Tibial artery (tissue), 4 donors: ENCODE data around the gene ARHGAP23.

Experiments
- DNase-seq, 2 donors: peaks; one replicate each; pipeline ENCODE4 v3.0.0-alpha.2; 2019
- H3K27ac ChIP-seq, 2 donors: fragments of 200-600 bp; sonication (generic) in 1 of 2; 1 replicate in 1 of 2; 2 replicates in 1 of 2; pipeline ENCODE4 v1.5.1; 2018 to 2019; ENCODE audit warnings: mild to moderate bottlenecking in 1 of 2
- H3K27me3 ChIP-seq, 2 donors: fragments of 200-600 bp; sonication (generic) in 1 of 2; one replicate each; pipeline versions ENCODE4 v1.5.1 to v1.6.0; 2016 to 2019
- H3K36me3 ChIP-seq, 3 donors: fragments of 200-600 bp; sonication (generic) in 2 of 3; one replicate each; pipeline ENCODE4 v1.5.1; 2016 to 2019; ENCODE audit warnings: mild to moderate bottlenecking in 2 of 3
- H3K4me1 ChIP-seq, 4 donors: fragments of 200-600 bp; sonication (generic) in 2 of 4; 1 replicate in 3 of 4; 2 replicates in 1 of 4; pipeline ENCODE4 v1.5.1; 2016 to 2019
- H3K4me3 ChIP-seq, 2 donors: fragments of 200-600 bp; sonication (generic) in 1 of 2; 1 replicate in 1 of 2; 2 replicates in 1 of 2; pipeline ENCODE4 v1.5.1; 2018 to 2019; ENCODE audit warnings: mild to moderate bottlenecking in 2 of 2
- H3K9me3 ChIP-seq, 3 donors: fragments of 200-600 bp; sonication (generic) in 1 of 3; one replicate each; pipeline ENCODE4 v1.5.1; 2016 to 2019
- intact Hi-C: fragments of 100-400 bp; cut with DNase I; formaldehyde crosslinking; loops from one replicate; pipeline ENCODE4 v1.15.0; 2023; ENCODE audit warnings: low total_unique reads
- TF ChIP-seq, protein P1 (sequence below), 2 experiments: fragments of 200-600 bp in 1 of 2; fragments of 450-650 bp in 1 of 2; IDR thresholded peaks; one replicate each; pipeline ENCODE4 v1.5.1; 2017 to 2019; ENCODE audit warnings: antibody characterized with exemption in 2 of 2, mild to moderate bottlenecking in 1 of 2, moderate library complexity in 1 of 2

Gene ARHGAP23

DNA sequence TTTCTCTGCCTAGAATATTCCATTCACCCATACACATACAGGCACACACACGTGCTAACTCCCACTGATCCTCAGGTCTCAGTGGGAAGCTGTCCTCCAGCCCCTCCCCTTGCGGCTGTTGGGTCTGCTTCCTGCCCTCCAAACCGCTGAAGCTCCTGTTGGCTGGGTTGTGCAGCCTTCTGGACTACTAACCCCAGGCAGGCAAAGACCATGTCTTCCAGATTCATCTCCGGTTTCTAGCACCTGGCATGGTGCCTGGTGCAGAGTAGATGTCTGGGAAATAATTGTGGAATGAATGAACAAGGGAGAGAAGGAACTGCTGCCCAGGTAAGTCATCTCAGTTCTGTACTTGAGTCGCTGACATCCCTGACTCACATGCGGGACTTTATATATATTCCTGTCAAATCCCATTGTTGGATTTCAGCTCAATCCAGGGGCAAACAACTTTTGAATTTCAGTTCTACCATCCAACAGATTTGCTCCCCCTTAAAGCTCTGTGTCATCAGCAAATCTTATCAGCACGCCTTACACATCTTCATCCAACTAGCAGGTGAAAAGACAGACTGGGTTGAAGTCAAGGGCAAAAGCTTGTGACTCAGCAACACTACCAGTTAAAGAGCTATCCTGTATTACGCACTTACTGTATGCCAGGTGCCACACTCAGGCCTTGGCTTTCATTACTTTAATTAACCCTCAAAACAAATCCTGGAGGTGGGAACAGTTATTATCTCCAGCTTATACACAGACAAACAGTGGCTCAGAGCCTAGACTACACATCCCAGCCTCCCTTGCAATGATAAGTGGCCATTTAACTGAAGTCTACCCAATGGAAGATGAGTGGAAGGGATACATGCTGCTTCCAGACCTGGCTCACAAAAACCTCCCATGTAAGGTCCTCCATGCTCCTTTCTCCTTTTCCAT, 126.4 kb downstream of the ARHGAP23 start:
- DNase-seq, result no peak
- Histone ChIP-seq H3K4me3 (no peak overlapping the region), H3K4me1 (peaks cover 0 to 31% (median 26%) of the 10 kb centered on the region in 4 donors), H3K27ac (no peak overlapping the region), H3K9me3 (no peaks in the 10 kb centered on the region), H3K36me3 (no peaks in the 10 kb centered on the region), H3K27me3 (peaks cover 0 to 69% of the 10 kb centered on the region in 2 donors)
- TF ChIP-seq, protein P1, sequence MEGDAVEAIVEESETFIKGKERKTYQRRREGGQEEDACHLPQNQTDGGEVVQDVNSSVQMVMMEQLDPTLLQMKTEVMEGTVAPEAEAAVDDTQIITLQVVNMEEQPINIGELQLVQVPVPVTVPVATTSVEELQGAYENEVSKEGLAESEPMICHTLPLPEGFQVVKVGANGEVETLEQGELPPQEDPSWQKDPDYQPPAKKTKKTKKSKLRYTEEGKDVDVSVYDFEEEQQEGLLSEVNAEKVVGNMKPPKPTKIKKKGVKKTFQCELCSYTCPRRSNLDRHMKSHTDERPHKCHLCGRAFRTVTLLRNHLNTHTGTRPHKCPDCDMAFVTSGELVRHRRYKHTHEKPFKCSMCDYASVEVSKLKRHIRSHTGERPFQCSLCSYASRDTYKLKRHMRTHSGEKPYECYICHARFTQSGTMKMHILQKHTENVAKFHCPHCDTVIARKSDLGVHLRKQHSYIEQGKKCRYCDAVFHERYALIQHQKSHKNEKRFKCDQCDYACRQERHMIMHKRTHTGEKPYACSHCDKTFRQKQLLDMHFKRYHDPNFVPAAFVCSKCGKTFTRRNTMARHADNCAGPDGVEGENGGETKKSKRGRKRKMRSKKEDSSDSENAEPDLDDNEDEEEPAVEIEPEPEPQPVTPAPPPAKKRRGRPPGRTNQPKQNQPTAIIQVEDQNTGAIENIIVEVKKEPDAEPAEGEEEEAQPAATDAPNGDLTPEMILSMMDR (IDR thresholded peaks at IDR 0.05), result no peak
- intact Hi-C loops, result loop anchor here (5.0 kb wide), 1 partner anchor 113 kb away; no protein-coding TSS in a partner anchor

DNA sequence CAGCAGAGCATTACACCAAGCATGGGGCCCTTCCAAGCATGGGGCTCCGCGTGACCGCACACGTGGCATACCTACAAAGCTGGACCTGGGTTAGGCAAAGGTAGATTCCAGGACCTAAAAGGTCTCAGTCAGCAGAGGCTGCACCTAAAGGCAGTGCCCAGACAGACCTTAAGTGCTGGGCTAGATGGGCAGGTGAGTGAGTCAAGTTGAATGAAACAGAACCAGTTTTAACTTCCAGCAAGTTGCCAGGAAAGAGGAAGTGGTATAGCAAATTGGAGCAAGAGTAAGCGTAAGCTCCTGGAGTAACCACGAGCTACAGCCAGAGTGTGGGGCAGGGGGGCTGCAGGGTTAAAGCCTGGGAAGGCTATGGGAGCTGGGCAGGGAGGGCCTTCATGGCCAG, 128.0 kb downstream of the ARHGAP23 start:
- TF ChIP-seq, protein P1 (IDR thresholded peaks at IDR 0.05), result no peak
- H3K36me3 ChIP-seq, result no peaks in the 10 kb centered on the region
- no peak overlapping the region for H3K4me3 ChIP-seq
- DNase-seq, result no peak
- H3K27me3 ChIP-seq, result peaks cover 0 to 82% of the 10 kb centered on the region in 2 donors
- intact Hi-C loops, result loop anchor here (5.0 kb wide), 1 partner anchor 111 kb away; no protein-coding TSS in a partner anchor
- H3K4me1 ChIP-seq, result peaks cover 0 to 36% (median 26%) of the 10 kb centered on the region in 4 donors
- no peak overlapping the region for H3K27ac ChIP-seq
- H3K9me3 ChIP-seq, result no peaks in the 10 kb centered on the region

DNA sequence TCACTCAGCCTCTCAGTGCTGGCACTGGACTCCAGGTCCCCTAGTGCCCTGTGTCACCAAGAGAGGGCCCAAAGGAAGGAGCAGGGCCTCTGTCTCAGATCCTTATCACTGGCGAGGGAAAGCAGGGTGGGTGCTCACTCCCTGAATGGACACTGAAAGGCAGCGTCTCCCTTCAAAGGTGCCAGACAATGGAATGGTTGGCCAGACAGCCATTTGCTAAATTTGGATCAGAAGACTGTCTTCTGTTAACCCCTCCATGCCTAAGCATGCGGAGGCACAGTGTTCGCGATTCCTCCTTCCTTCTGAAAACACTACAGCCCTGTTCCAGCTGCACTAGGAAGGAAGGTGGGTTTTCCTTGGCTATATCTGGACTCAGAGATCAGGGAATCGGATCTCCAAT, 129.1 kb downstream of the ARHGAP23 start:
- H3K27ac ChIP-seq, result no peak overlapping the region
- H3K36me3 ChIP-seq, result no peaks in the 10 kb centered on the region
- intact Hi-C loops, result loop anchor here (5.0 kb wide), 1 partner anchor 110 kb away; no protein-coding TSS in a partner anchor

DNA sequence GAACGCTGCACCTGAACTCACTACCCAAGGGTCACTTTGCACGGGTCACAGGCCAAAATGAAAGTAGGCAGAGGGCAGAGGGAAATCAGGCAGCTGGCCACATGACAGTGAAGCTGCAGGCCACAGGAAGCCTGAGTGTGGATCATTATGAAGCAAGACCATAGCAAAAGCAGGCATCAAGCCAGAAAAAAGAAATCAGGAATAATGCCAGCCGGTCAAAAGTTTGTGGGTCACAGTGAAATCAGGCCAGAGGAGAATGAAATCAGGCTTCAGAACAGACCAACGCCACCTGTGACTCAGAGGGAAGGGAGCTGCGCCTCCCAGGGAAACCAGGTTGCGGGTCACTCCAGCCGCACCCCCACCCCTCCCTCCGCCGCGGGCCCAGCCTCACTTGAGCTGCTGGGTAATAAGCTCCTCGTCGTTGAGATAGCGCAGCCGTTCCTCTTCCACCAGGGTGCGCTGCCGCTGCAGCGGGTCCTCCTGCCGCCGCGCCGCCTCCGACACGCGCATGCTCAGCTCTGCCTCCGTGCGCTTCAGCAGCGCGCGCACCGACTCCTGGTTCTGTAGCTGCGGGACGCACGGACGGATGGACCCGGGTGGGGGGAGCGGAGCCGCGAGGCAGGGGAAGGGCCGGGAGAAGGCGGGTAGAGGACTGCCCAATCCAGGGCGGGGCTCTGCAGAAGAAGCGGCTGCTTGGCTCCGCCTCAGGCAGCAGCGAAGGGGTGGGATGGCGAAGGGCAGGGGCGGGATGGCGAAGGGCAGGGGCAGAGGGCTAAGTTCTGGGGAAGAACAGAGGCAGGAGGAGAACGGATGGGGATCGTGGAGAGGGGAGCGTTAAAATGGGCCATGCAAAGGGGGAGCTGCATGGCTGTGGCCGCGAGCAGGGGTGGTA, 129.8 kb downstream of the ARHGAP23 start:
- TF ChIP-seq, protein P1 (IDR thresholded peaks at IDR 0.05), result peak; percentile 86 to 92

More for the DNA sequence above, 129.1 kb downstream of the ARHGAP23 start:
- no peak for DNase-seq
- peaks cover 0 to 36% (median 26%) of the 10 kb centered on the region in 4 donors for H3K4me1 ChIP-seq
- TF ChIP-seq, protein P1 (IDR thresholded peaks at IDR 0.05), result no peak
- H3K27me3 ChIP-seq, result peaks cover 0 to 84% of the 10 kb centered on the region in 2 donors
- H3K4me3 ChIP-seq, result peak overlapping the region in 1 of 2 donors; percentile 52
- H3K9me3 ChIP-seq, result no peaks in the 10 kb centered on the region

DNA sequence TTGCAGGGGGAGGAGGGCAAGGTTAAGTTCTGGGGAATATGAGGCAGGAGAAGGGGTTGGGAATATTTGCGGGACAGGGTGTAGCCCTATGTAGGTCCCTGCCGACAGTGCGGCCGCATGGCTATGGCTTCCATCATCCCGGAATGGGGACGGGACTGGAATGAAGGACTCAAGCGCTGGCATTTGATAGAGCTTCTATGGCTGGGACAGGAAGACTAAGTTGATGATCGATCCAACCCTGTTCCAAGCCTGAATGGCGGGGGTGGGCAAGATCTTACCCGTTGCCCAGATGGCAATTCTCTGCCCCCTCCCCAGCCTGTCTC, 130.4 kb downstream of the ARHGAP23 start:
- TF ChIP-seq, protein P1 (IDR thresholded peaks at IDR 0.05), result no peak
- H3K4me3 ChIP-seq, result peak overlapping the region; percentile 38 to 52
- DNase-seq, result no peak
- H3K9me3 ChIP-seq, result no peaks in the 10 kb centered on the region
- no peaks in the 10 kb centered on the region for H3K36me3 ChIP-seq
- H3K27me3 ChIP-seq, result peaks cover 7 to 84% of the 10 kb centered on the region in 2 donors
- no peak overlapping the region for H3K27ac ChIP-seq
- peaks cover 0 to 39% (median 28%) of the 10 kb centered on the region in 4 donors for H3K4me1 ChIP-seq
- intact Hi-C loops, result loop anchor here (5.0 kb wide), 1 partner anchor 109 kb away; no protein-coding TSS in a partner anchor

More for the DNA sequence above, 129.8 kb downstream of the ARHGAP23 start:
- intact Hi-C loops, result loop anchor here (5.0 kb wide), 1 partner anchor 109 kb away; no protein-coding TSS in a partner anchor
- Histone ChIP-seq H3K27me3 (peaks cover 5 to 84% of the 10 kb centered on the region in 2 donors), H3K4me1 (peaks cover 0 to 36% (median 26%) of the 10 kb centered on the region in 4 donors), H3K4me3 (peak overlapping the region; percentile 38 to 52), H3K36me3 (no peaks in the 10 kb centered on the region), H3K27ac (no peak overlapping the region), H3K9me3 (no peaks in the 10 kb centered on the region)
- peak; percentile 86 to 92 for DNase-seq
